GM18873 (cell line): ENCODE data around the gene MTMR8.

Experiments
- ATAC-seq: cut with Tn5 transposase; IDR thresholded peaks from one replicate; pipeline ENCODE4 v1.9.1; 2021; ENCODE audit warnings: mild to moderate bottlenecking, moderate library complexity, moderate number of reproducible peaks; ENCODE audit not compliant: unreplicated experiment, low FRiP score

The MTMR8 gene

DNA sequence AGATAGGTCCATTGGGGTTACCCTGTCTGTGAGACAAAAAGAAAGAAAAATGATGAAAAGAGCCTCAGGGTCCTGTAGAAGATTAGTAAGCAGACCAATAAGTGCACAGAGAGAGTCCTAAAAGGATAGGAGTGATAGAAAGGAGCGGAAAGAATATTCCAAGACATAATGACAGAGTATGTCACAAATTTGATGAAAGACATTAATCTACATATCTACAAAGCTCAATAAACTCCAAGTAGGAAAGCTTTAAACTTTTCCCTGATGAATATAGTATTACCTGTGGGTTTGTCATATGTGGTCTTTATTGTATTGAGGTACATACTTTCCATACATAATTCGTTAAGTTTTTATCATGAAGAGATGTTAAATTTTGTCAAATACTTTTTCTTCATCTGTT, 73.7 kb downstream of the MTMR8 start:
- no peak for ATAC-seq

DNA sequence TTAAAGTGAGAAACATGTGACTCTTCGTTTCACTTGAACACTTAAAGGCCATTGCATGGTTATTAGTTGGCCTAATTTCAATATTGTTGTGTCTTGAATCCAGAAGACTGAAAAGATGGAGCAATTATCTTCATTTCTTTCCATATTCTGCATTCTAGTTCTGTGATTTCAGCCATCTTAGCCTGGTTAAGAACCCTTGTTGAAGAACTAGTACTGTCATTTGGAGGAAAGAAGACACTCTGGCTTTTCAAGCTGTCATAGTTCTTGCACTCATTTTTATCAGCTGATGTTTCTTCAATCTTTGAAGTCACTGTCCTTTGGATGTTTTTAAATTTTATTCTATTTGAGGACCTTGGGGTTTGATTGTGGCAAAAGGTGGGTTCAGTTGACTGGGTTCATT, 81.6 kb downstream of the MTMR8 start:
- ATAC-seq, result no peak

DNA sequence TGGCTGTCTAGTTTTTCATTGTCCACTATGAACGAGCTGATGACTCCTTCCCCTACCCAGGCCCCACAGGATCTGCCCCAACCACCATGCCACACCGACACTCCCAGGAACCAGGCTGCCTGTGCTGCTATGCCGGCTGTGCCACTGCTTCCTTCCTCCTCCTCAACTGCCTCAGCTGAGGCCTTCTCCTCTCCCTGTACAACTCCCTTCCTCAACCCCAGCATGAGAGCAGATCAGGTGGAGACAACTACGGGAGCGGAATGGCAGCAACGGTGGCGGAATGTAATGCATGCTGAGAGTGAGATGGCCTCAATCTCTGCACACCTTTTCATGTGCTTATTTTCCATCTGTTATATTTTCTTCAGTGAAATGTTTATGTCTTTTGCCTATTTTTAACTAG, 88.5 kb downstream of the MTMR8 start:
- no peak for ATAC-seq

GRCh38 chrX:64291123-64291522, 104.1 kb downstream of the MTMR8 start:
- ATAC-seq, result no peak

GRCh38 chrX:64265265-64265664, 130.0 kb downstream of the MTMR8 start:
- no peak for ATAC-seq

- no peak for ATAC-seq
Measured at GRCh38 chrX:64230123-64230970, 164.9 kb downstream of the MTMR8 start, which contains the start of gene ASB12. TSS of gene ASB12 (minus strand) at chrX:64230607. CDS start at chrX:64225650, 4,957 bp downstream.

GRCh38 chrX:64229154-64229553, 166.1 kb downstream of the MTMR8 start:
- no peak for ATAC-seq
